ENCODE results near the gene RSBN1.
"Not testable (repeated sequence)": the region's sequence is repeated elsewhere in the genome, so short reads cannot be mapped to it uniquely, and the experiment has no call there.

RSBN1 gene

DNA sequence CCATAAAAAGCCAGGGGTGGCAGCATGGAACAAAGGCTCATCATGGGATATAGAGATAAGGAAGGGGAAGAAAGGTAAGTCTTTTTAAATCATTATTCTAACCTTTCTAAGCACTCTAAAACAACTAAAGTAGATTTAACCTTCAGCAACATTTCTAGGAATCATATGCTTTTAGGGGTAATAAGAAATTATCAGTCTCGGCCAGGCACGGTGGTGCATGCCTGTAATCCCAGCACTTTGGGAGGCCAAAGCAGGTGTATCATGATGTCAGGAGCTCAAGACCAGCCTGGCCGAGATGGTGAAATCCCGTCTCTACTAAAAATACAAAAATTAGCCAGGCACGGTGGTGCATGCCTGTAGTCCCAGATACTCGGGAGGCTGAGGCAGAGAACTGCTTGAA, 32.7 kb downstream of the RSBN1 start:
- DNase-seq = no peak

DNA sequence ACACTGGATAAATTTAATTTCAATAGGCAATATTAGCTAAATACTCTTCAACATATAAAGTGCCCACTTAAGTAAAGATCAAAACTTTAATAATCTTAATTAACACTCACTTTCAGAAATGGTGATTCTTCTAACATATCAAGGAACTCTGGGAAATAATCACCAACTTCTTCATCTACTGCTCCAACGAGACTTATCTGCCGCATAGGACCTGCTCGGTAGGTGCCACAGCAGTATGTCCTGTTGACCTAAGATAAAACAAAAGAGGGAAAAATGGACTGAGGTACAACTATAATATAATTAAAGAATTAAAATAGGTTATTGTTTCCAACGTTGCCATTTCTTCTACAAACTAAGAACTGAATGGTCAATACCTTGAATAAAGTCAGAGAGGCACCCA, 34.7 kb downstream of the RSBN1 start:
- no peak for DNase-seq

DNA sequence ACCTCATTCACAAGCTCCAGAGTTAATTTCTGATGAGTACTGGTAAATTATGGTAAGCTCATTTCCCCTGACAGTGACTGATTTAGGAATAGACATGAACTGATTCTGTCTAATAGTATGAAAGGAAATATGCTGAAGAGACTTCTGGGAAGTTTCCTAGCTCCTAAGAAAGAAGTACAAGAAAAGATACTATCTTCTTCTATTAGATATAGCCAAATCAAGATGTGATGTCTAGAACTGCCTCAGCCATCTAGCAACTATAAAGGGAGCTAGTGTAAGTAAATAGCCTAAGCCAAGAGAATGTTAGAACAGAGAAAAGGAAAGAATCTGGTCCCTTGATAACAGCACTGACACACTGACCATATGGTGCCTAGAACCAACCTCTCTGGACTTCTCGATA, 42.2 kb downstream of the RSBN1 start:
- DNase-seq = no peak

DNA sequence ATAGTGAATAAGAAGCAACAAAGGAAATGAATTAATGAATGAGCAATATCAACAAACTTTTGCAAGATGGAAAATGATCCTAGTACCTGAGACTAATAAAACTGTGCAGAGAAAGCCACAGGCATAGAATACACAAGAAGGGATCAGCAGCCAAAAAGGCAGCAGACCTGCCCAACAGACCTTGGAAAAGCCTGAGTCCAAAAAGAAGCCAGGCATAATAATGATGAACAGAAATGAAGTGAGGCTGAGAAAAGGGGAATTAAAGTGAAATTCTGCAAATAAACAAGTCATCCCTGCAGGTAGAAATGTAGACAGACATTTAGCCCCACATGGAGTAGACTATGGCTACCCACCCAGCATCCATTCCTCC, 42.7 kb downstream of the RSBN1 start:
- DNase-seq = no peak

DNA sequence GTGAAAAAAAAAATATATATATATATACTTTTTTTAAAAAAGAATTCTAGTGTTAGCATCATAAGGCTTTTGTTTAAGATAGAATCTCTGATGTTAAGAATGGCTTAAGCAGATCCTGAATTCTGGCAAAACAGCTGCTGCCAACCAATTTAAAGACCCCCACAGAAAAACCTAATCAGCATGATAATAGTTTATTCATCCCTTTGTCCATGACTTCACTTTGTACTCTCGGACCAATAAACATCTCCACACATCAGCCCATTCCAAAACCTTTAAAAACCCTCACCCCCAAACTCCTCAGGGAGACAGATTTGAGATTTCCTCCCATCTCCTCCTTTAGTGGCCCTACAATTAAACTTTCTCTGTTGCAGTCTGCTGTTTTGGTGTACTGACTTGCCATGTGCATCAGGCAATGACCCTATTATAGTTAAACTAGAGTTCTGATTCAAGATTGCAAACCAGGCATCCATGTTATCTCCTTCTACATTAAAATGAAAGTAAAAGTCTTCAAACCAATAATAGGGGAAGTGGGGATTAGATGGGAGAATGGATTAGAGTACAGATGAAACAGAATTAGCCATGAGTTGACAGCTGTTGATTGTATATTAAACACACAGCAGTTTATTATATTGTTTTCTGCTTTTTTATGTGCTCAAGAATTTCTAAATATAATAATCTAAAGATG, 43.2 kb downstream of the RSBN1 start:
- no peak for DNase-seq

DNA sequence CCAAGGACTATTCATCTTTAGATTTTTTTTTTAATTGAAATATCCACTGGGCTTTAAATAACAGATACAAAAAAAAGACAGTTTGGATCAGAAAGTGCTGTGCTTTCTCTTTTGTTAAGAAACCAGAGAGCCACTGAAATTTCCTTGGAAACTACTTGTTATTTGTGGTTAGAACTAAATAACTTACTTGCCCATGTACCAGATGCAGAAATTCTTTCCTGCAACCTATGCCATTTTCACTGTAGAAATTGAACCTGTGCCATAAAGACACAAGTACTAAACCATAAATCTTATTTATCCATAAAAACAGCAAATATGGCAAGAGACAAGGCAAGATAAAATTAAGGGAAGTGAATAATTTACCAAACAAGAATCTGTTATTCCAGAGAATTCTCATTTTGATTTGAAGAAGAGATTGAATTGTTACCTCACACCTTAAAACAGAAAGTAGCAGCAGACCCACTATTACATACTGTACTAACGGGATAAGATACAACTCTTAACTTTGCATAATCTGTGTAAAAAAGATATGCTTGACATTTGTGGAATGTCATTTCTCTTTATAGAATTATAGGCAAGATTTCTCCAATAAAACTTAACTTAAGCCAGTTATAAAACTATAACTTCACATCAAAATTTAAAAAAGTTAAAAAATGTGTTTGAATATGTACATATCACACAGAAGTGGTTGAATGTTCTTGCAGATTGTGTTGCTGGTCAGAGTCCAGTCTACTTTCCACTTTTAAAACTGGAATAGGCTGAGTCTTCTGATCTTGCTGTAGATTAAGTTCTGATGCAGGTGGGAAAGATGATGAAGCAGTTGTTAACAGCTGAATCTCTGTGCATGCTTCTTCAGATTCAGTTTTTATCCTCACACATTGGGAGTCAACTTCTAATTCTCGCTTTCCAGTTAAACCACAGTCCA, 46.7 kb downstream of the RSBN1 start:
- DNase-seq = no peak

DNA sequence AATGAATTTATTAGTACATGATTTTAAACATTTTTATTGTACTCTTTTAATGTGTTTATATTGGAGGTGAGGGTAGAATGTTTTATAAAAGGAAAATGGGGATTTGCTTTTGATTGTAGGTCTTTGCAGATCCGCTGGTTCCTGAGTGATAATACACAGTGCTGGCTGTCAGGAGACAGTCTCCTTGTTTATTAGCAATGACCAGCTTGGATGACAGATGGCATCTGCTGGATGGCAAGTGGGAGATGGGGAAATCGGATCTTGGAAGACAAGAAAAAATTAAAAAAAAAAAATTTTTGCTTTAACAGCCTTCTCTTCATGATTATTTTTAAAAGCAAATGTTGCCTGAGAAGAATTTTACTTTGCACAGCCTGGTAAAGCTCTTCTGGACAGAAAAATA, 48.6 kb downstream of the RSBN1 start:
- no peak for DNase-seq

DNA sequence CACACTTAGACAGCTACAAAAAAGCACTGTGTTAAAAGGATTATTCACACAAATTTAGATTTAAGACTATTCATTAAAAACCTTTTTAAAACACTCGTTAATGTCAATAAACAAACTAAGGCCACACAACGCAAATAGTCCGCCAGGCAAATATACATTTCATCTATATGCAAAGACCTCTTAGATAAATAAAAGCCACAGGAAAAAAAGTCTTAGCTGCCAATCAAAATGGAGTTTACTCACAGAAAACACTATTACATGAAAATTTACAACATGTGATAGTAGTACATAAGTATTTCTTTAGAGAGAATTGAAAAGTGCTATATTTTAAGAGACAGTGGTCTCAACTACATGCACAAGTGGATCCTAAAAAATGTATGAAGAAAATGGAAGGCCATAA, 50.3 kb downstream of the RSBN1 start:
- DNase-seq = no peak

DNA sequence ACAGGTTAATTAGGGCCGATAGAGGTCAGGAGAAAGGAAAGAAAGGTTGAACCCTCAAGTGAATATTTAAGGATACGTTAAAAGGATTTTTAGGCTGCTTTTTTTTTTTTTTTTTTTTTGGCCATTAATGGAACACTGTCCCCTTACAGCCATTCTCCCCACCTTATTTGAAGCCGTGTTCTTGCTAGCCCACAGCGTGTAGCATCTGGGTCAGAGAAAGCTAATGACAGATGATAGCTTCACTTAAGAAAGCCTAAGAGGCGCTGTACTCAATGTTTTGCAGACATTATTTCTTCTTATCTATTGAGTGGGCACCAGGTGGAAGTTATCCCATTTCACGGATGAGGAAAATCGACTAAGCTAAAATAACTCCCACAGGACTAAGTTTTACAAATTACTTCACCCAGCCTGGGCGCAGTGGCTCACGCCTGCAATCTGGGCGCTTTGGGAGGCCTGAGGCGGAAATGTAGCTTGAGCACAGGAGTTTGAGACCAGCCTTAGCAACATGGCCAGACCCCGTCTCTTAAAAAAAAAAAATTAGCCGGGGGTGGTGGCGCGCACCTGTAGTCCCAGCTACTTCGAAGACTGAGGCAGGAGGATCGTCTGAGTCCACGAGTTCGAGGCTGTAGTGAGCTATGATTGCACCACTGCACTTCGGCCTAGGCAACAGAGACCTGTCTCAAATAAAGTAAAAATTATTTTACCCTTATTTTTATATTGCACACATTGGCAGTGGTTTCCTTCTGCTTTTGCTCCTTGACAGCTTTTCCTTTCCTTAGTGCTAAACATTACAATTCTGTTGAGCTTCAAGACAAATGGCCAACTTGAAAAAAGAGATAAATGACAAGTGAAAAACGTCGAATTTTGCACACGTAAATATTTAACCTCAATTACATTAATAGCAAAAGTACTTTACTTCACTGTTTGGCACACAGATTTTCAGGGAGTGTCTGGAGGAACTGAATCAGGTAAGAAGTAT, 51.9 kb downstream of the RSBN1 start:
- DNase-seq = no peak

DNA sequence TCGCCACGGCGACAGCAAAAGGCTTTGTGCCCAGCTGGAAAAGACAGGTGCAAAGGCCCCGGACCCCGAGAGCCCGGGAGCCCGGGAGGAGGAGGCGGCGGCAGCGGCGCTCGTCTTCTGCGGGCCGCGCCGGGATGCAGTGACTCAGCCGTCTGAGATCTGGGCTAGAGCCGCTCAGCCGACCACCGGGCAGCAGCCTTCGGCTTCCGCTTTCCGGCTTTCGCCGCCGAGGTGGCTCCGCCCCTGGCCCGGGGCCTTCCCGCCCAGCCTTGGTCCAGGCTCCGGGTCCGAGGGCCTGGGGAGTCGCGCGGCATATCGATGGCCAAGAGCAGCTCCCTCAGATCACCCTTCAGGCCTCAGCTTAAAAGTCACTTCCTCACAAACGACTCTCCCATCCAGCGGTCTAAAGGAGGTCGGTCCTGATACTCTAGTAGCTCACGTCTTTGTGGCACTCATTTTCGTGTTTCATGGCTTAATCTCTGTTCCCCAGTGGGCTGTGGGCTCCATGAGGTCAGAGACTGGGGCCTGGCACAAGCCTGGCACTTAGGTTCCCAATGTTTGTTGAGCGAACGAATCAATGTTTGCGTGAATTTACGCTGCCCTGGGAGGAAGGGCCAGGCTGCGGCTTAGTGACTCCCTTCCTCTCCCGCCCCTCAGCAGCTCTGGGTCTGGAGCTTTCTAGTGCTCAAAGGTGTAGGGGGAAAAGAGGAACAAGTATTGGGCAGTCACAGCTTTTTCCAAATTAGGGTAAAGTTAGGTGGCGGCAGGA, 52.8 kb downstream of the RSBN1 start, which contains the start of gene PHTF1:
PHTF1 (minus strand) TSS at position 154 of the 769 bp plus-strand sequence. CDS start 783 bp downstream, outside the sequence.
- DNase-seq = peak; percentile 70

DNA sequence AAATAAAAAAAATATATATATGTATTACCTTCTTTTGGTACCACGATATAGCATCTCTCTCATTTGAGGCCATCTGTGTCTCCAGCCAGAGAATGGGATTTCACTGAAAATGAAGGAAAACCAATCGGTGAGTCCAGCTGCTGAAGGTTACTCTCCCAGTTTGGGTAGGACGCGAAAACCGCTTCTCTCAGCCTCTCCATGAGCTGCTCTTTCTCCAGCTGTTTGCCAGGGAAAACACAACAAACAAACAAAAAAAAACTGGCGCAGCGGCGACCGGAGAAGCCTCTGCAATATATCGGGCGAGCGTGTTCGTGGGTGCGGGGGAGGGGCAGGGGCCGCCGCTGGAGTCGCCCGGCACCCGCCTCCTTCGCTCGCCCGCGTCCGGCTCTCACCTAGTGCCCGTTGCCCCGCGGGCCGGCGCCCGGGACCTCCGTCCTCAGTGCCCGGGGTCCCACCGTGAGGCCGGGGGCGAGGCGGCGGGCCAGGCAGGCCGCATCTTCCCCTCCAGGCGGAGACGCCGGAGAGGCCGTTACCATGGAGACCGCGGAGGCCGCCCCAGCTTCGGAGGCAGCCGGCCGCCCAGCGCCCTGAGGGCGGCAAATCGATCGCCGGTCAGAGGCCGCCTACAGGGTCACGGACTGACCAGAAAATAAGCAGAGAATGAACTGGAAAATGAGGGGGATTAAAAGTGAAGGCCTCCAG, 53.5 kb downstream of the RSBN1 start:
- peak; percentile 56 for DNase-seq

DNA sequence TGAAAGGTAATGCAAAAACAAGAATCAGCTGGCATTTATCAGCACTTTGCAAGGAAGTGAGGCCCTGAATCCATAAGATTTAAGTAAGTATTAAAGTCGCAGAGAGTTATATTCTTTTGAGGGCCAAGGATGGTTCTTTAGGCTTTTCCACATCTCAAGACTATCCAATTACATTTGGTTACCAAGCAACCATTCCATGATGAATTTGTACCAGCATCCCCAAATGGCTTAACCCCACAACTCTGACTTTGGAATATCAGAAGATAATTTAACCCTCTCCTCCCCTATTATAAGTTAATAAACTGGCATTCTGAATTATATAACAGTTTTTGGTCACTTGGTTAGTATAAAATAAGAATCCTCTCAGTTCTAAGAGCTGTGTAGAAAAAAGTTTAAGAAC, 55.8 kb downstream of the RSBN1 start:
- DNase-seq = no peak

DNA sequence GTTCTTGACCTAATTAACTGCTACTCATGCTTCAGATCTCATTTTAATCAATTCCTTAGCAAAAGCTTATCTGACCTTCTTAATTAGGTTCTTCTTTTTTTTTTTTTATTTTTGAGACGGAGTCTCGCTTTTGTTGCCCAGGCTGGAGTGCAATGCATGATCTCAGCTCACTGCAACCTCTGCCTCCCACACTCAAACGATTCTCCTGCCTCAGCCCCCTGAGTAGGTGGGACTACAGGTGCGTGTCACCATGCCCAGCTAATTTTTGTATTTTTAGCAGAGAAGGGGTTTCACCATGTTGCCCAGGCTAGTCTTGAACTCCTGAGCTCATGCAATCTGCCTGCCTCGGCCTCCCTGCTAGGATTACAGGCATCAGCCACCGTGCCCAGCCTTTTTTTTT, 58.9 kb downstream of the RSBN1 start:
- not testable (repeated sequence) for DNase-seq

DNA sequence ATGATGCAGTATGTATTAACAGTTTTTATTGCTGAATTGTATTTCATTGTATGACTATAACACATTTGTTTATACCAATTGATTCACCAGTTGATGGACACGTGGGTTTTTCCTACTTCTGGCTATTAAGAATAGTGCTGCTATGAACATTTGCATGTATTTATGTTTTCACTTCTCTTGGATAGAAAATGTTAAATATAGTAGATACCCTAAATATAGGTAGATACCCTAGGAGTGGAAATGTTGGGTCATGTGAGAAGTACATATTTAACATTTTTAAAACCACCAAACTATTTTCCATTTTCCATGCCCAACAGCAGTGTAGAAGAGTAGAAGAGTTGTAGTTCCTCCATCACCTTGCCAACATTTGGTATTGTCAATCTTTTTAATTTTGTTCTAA, 60.8 kb downstream of the RSBN1 start:
- DNase-seq = no peak

DNA sequence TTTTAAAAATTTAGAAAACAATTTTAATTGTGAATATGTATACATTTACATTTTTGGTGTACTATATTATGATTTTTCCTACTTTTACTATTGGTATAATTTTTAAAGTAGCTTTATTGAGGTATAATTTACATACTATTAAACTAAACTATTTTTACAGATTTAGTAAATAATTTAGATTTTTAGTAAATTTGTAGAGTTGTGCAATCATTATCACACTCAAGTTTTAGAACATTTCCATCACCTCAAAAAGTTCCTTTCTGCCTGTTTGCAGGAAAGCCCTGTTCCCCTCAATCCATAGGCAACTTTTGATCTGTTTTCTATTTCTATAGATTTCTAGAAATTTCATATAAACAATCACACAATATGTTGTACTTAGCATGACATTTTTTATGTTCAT, 61.2 kb downstream of the RSBN1 start:
- no peak for DNase-seq

DNA sequence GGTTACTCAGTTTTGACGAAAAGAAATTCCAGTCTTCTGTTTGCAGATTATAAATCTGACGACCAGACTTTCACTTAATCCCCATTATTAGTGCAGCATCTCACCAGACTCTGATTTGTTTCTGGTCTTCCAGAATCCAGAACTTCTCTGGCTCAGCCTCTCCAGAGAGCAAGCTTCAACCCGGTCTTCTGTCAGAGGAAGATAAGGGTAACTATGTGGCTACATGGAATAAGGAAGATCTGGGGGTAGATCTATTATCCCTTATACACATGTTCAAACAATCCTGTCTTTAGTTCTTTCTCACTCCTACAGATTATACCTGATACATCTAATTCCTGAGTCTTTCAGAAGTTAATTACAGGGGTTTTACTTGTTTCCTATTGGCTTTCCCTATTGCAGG, 62.9 kb downstream of the RSBN1 start:
- no peak for DNase-seq

DNA sequence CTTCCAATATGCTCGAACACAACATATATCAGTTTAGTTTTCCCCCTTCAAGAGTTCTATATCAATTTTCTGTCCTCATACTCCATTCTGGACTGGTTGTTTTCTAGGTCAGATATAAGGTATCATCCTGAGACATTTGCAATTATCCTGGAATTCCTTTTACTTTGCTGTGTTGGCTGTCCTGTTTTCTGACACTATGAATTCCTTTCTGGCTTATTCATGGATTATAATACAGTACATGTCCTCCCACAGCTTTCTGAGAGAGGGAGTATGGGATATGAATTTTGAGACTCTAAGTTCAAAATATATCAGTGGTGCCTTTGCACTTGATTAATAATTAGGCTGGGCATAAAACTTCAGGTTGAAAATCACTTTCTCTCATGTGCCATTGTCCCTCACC, 64.9 kb downstream of the RSBN1 start:
- no peak for DNase-seq

DNA sequence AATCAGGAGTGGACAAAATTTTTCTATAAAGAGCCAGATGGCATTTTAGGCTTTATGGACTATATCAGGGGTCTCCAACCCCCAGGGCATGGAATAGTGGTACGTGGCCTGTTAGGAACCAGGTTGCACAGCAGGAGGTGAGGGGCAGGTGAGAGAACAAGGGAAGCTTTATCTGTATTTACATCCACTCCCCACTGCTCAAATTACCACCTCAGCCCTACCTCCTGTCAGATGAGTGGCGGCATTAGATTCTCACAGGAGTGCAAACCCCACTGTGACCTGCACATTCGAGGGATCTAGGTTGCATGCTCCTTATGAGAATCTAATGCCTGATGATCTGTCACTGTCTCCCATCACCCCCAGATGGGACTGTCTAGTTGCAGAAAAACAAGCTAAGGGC, 66.9 kb downstream of the RSBN1 start:
- DNase-seq = no peak

DNA sequence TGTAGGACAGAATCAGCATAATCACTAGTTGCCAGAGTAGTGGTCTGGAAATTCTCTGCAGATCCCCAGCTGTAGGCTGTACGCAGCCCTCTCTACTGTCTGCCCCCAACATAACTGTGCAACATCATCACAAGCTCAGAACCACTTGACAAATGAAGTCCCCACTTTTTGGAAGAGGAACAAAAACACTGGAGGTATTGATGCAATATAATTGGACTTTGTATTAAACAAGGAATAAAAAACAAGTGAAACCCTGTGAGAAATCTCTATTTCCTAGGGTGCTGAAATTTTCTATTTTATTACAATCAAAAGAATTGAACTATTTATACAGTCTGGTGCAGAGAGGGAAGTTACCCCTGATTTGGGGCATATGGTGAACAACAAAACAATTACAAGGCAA, 68.2 kb downstream of the RSBN1 start:
- DNase-seq = no peak

DNA sequence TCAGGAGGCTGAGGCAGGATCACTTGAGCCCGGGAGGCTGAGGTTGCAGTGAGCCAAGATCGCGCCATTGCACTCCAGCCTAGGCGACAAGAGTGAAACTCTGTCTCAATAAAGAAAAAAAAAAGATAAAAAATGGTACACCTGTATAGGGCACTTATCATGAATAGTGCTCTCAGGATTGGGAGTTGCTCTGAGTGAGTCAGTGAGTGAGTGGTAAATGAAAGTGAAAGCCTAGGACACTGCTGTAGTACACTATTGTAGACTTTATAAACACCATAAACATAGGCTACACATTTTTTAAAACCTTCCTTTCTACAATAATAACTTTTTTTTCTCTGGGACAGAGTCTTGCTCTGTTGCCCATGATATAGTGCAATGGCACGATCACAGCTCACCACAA, 69.8 kb downstream of the RSBN1 start:
- no peak for DNase-seq

DNA sequence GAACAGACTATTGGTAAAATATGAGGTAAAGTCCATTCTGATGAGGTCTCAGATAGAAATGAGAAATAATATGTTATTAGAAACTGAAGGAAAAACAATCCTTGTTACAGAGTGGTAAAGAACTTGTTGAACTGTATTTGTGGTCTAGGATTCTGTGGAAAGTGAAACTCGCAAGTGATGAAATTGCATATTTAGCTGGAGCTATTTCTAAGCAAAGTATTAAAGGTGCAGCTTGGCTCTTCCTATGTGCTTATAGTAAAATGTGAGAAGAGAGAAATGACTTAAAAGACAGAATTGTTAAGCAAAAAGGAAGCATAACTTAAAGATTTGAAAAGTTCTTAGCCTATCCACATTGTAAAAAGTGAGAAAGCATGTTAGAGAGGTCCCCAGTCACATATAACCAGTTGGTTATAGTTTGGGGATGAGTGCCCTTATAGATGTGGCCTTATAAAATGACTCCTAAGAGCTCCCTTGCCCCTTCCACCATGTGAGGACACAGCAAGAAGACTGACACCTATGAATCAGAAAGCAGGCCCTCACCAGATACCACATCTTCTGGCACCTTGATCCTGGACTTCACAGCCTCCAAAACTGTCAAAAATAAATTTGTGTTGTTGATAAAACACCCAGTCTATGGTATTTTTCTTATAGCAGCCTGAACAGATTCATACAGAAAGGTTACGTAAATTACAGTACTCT, 77.8 kb downstream of the RSBN1 start:
- DNase-seq = no peak
